ENCODE data around the gene OCA2.

OCA2 gene

DNA sequence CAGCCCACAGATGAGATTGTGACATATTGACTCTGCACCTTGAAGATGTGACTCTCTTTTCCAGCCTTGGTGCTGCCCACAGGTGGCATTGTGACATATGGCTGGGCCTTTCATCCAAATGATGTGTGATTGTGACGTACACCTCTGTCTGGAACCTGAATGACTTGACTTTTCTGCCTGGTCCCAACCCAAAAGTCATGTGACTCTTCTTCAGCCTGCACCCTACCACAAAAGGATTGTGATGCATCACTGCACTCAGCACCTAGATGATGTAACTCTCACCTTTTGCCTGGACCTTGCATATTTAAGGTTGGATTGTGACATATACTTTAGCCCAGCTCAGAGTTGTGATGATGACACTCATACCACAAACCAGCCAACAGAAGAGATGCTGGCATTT lies 204.5 kb downstream of the OCA2 start:
- DNase-seq (ENCODE audit: insufficient read length, low spot score) (no peak), FAIRE-seq (no peak)
- TF ChIP-seq POLR2A (IDR thresholded peaks at IDR 0.05; ENCODE audit: low read depth, low read length): no peak

DNA sequence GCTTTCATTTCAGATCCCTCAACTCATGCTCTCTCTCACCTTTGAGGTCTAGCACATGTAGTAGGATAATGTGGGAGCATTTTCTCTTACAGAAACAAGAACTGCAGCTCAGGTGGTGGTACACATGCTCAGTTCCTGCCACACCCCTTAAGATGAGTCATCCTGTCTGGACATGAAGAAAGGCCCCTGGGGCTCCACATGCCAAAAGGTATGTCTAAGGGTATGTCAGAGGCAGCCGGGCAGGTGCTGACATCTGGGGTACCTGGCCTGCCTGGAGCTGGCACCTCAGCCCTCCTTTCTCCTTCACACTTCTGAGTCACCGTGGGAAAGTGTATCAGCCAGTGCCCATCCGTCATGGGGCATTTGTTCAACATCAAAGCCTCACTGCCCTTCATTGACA lies 209.9 kb downstream of the OCA2 start:
- no peak for DNase-seq (ENCODE audit: insufficient read length, low spot score)
- FAIRE-seq: no peak
- no peak for TF ChIP-seq POLR2A (IDR thresholded peaks at IDR 0.05; ENCODE audit: low read depth, low read length)

DNA sequence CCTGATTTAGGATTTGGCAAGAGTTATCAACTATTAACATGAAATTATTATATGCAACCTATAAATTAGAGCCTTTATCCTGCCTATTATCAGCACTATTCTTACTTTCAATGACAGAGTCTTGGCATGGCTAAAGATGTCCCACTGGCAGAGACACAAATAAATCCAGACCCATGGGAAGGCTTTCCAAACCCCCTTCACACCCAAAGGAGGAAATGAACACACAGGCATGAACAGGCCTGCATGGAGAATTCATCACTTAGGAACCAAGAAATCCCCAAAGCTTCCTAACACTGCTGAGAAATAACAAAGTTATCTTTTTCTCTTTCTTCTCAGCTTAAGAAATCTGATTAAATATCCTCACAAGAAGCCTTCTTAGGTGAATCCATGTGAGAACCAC lies 213.9 kb downstream of the OCA2 start:
- TF ChIP-seq POLR2A (IDR thresholded peaks at IDR 0.05; ENCODE audit: low read depth, low read length): no peak

DNA sequence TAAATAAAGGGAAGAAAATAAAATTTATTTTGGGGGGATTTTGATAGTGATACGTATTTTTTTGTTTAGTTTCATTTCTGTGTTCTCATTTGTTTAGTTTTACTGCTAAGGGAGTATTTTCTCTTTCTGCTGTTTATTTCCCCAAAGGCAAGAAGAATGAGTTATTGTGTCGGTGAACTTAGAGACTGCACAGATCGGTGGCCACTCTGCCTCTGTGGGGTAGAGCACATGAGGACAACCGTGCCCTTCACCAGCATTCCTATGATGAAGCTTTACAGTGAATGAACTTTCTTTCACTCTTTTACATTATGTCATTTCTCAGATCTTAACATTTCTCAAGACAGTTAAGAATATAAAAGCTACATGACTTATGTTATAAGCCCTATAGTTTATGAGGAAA lies 214.4 kb downstream of the OCA2 start:
- TF ChIP-seq POLR2A (IDR thresholded peaks at IDR 0.05; ENCODE audit: low read depth, low read length): no peak
- DNase-seq (ENCODE audit: insufficient read length, low spot score) (no peak), FAIRE-seq (no peak)

More for the DNA sequence above, 213.9 kb downstream of the OCA2 start:
- FAIRE-seq (no peak), DNase-seq (ENCODE audit: insufficient read length, low spot score) (no peak)

DNA sequence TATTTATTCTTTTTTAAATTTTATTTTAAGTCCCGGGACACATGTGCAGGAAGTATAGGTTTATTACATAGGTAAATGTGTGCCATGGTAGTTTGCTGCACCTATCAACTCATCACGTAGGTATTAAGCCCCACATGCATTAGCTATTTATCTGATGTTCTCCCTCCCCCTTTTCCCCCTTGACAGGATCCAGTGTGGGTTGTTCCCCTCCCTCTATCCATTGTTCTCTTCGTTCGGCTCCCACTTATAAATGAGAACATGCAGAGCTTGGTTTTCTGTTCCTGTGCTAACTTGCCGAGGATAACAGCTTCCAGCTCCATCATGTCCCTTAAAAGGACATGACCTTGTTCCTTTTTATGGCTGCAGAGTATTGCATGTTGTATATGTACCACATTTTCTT lies 220.3 kb downstream of the OCA2 start:
- no peak for TF ChIP-seq POLR2A (IDR thresholded peaks at IDR 0.05; ENCODE audit: low read depth, low read length)
- no peak for FAIRE-seq
- DNase-seq (ENCODE audit: insufficient read length, low spot score): no peak

DNA sequence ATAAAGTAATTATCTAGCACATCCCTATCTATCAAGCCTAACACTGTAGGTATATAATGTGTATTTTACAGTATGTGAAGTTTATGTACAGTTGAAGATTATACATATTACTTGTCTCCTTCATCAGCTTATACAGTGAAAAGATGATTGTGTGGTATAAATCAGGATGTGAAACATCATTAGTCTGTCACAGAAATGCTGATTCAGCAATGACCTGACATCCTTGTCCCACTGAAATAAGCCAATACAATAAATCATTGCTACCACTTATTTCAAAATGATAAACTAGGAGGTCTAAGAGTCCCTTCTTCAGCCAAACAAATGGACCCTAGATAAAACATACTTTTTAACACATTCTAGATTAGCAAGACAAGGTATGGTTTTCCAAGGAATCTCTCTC lies 225.3 kb downstream of the OCA2 start:
- DNase-seq (ENCODE audit: insufficient read length, low spot score): no peak
- no peak for FAIRE-seq
- no peak for TF ChIP-seq POLR2A (IDR thresholded peaks at IDR 0.05; ENCODE audit: low read depth, low read length)

DNA sequence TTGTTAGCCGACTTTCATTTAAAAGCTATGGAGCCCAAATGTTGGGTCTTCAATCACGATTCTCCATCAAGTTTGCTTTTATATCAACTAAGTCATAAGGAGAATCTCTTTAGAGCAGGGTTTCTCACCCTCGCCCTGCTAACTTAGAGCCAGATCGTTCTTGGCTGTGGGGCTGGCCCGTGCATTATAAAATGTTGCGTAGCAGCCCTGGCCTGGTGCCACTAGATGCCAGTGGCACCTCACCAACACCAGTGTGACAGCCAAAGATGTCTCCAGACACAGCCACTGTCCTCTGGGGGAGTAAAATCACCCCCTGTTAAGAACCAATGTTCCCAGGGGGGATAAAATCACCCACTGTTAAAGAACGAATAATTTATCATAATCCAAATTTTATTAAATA lies 226.1 kb downstream of the OCA2 start:
- FAIRE-seq: no peak
- no peak for DNase-seq (ENCODE audit: insufficient read length, low spot score)
- TF ChIP-seq POLR2A (IDR thresholded peaks at IDR 0.05; ENCODE audit: low read depth, low read length): no peak

DNA sequence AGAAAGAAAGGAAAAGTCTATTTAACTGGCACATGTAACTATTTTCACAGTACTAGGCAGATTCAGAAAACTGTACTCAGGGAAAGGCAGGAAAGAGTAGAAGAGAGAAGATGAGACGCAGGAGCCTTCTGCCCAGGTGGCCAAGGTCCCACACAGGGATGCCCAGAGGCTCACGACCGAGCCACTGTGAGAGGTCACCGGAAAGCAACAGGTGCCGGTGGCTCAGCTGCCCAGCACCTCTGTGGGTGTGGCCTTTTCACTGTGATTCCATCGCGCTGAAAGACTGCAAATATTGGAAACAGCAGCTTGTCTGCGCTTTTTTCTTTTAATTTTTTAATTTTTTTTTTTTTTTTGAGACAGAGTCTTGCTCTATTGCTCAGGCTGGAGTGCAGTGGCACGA lies 226.8 kb downstream of the OCA2 start:
- DNase-seq (ENCODE audit: insufficient read length, low spot score): no peak
- no peak for TF ChIP-seq POLR2A (IDR thresholded peaks at IDR 0.05; ENCODE audit: low read depth, low read length)
- FAIRE-seq: no peak

DNA sequence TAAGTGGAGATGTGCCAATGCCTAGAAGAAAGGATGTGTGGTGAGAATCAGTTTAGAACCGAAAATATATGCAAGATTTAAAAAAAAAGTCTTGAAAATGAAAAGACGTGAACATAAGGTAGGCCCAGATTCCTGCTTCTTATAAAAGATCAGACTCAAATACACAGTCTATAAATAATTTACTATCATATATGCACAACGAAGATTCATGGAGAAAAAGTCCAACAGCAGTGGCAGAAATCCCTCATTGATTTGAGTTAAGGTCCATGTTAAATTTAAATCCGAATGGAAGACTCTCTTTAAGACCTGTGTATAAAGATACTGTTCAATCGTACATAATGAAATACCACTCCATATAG lies 227.2 kb downstream of the OCA2 start:
- DNase-seq (ENCODE audit: insufficient read length, low spot score) (no peak), FAIRE-seq (no peak)
- TF ChIP-seq POLR2A (IDR thresholded peaks at IDR 0.05; ENCODE audit: low read depth, low read length): no peak

DNA sequence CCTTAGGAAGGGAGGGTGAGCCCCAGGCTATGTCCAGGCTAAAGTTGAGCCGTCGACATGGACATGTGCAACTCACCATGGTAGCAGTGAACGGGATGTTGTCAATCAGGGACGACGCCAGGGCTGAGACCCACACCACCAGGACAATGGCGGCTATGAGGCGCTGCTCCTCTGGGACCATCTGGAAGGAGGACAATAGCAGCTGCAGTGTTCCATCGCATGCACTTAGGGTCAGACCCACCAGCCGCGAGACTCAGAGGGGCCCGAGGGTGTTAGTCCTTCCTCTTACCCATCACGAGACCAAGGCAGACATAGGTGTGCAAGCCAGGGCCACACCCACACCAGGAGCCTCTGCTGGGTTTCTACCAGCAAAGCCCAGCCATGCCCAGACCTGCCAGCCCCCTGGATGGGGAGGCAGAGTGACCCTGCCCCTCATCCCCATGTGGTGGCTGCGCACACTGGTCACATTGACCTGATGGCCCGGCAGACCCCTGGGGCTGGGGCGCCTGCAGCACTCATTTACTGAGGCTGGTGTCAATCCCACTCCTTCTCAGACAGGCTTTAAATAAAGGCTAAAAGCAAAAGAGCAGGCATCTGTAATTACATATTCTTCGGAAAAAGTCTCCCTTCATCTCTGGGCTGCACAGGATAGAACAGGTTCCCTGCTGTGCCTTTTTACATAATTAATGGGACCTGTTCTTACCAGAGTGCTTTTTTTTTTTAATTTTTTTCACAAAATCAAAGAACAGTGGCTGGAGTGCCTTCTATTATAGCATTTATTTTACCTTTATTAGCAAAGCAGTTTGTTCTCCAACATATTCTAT lies 227.8 kb downstream of the OCA2 start:
- no peak for DNase-seq (ENCODE audit: insufficient read length, low spot score)
- no peak for TF ChIP-seq POLR2A (IDR thresholded peaks at IDR 0.05; ENCODE audit: low read depth, low read length)
- no peak for FAIRE-seq

DNA sequence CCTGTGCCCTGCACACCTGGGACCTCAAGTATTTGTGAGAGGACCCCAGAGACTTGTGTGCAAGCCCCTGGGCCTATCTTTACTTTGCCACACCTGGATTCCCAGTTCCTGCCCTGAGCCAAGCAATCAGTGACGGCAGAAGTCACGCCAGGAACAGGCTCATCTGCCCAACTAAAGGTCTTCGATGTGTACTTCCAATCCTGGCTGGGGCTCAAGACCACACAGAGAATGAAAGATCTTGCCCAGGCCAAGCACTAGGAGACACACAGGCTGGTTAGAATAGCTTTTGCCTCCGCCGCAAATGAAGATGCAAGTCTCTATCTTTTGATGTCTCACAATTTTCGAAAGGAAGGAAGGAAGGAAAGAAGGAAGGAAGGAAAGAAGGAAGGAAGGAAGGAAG lies 228.8 kb downstream of the OCA2 start:
- DNase-seq (ENCODE audit: insufficient read length, low spot score) (no peak), FAIRE-seq (no peak)
- TF ChIP-seq POLR2A (IDR thresholded peaks at IDR 0.05; ENCODE audit: low read depth, low read length): no peak

DNA sequence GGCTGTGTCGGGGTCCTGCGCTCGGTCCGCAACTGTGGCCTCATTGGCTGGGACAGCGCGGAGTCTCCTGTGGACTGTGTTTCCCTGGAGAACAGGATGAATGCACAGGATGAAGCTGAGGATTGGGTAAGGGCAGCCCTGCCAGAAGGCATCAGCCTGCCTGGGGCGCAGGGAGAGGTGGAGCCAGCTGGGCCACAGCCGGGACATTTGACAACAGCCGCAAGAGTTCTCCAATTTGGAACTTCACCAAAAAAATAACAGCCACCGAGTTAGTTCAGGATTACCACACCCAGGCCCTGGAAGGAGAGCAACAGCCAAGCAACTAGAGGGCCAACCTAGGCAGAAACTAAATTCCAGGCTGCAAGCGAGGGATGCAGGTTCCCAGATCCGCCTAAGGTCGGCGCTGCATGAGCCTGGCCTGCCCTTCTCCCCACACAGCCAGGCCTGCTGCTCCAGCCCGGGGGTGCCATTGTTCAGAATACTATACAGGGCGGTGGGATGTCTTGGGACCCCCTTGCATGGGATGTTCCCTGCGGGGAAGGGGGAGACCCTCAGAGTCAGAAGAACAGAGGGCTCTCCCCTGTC lies 229.3 kb downstream of the OCA2 start:
- no peak for FAIRE-seq
- DNase-seq (ENCODE audit: insufficient read length, low spot score): no peak
- TF ChIP-seq POLR2A (IDR thresholded peaks at IDR 0.05; ENCODE audit: low read depth, low read length): no peak

DNA sequence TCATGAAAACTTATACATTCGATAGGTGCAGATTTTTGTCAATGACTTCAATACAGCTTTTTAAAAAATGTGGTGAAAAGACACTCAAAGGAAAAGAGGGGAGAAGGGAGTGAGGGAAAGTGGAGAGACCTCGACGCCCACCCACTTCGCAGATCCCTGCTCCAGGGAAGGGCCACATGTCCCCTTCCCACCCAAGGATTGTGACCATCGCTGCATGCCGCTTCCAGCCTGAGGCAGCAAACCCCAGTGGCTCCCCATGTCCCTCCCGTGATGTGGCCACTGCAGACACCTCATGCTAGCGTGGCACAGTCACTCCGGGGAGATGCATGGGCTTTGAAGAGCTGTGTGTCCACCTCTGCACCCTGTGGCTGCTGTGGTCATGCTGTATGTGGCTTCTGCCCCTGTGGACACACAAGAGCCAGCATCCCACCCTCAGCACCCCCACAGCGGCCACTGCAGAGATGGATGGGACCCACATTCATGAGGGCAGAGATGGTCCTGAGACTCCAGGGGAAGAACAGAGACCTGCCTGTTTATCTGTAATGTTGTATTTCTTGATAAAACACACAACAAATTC lies 230.2 kb downstream of the OCA2 start:
- DNase-seq (ENCODE audit: insufficient read length, low spot score): no peak
- no peak for TF ChIP-seq POLR2A (IDR thresholded peaks at IDR 0.05; ENCODE audit: low read depth, low read length)
- no peak for FAIRE-seq

DNA sequence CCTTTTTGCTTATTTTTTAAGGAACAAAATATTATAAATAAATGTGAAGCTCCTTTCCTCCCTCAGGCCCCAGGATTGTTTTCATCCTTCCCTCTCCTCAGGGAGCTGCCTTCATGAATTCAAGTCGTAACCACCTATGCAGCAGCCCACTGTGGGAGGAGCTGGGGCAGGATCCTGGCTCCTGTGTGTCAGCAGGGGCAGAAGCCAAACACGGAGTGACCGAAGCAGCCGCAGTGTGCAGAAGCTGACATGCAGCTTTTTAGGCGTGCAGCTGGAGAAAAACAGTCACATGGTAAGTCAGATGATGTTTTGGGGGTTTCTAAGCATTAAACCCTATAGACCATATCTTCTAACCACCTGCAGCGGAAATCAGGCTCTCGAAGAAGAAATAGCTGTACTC lies 231.3 kb downstream of the OCA2 start:
- DNase-seq (ENCODE audit: insufficient read length, low spot score) (no peak), FAIRE-seq (no peak)
- TF ChIP-seq POLR2A (IDR thresholded peaks at IDR 0.05; ENCODE audit: low read depth, low read length): no peak

All from H54 (cell line).